ENCODE data around the gene DMAP1.
"Not testable (repeated sequence)": the region's sequence is repeated elsewhere in the genome, so short reads cannot be mapped to it uniquely, and the experiment has no call there.

Gene DMAP1, protein sequence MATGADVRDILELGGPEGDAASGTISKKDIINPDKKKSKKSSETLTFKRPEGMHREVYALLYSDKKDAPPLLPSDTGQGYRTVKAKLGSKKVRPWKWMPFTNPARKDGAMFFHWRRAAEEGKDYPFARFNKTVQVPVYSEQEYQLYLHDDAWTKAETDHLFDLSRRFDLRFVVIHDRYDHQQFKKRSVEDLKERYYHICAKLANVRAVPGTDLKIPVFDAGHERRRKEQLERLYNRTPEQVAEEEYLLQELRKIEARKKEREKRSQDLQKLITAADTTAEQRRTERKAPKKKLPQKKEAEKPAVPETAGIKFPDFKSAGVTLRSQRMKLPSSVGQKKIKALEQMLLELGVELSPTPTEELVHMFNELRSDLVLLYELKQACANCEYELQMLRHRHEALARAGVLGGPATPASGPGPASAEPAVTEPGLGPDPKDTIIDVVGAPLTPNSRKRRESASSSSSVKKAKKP

DNA sequence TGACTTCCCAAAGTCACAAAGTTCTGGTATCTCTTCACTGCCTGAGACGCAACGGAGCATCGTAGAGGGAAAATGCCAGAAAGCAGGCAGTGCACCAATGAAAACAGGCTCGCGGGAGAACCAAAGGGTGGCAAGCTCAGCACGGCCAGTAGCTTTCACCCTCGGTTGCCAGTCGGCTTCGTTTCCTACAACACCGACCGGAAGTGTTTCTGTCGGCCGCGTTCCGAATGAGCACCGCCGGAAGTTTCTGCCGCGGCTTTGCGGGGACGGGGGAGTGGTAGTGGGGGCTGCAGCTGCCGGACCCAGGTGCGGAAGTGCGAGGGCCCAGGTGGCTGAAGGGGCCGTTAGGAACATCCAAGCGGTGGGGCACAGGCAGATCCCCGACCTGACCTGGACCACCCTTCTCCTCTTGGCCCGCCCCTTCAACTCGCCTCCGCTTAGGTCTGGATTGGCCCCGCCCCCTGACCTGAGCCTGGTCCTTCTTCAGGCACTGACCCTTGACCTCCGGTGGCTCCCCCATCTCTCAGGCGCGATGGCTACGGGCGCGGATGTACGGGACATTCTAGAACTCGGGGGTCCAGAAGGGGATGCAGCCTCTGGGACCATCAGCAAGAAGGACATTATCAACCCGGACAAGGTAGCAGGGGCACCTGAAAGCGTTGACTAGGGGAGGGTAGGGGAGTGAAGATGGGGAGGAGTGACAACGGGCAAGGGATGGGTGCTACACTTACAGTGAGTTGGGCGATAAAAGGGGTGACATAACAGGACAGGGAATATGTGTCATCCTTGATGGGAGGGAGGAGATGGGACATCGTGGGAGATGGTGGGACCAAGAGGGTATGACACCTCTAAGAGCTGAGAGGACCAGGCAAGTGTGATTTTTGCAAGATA is at the start of gene DMAP1:
Gene DMAP1, plus strand, starts transcription at position 250 of the 891 bp plus-strand sequence. Its CDS starts 283 bp downstream, at position 533.
- peak within 1 kb of the TSS; percentile 88 for H3K27ac Mint-ChIP-seq
- no peaks in the 10 kb centered on the region for H3K9me3 Mint-ChIP-seq
- peak within 1 kb of the TSS; percentile 91 for H3K4me3 Mint-ChIP-seq
- H3K4me1 Mint-ChIP-seq, result peaks cover 41% of the 10 kb centered on the region
- H3K27me3 Mint-ChIP-seq, result no peaks in the 10 kb centered on the region
- ATAC-seq, result peak; percentile 90
- peaks cover 20% of the 10 kb centered on the region for H3K36me3 Mint-ChIP-seq

DNA sequence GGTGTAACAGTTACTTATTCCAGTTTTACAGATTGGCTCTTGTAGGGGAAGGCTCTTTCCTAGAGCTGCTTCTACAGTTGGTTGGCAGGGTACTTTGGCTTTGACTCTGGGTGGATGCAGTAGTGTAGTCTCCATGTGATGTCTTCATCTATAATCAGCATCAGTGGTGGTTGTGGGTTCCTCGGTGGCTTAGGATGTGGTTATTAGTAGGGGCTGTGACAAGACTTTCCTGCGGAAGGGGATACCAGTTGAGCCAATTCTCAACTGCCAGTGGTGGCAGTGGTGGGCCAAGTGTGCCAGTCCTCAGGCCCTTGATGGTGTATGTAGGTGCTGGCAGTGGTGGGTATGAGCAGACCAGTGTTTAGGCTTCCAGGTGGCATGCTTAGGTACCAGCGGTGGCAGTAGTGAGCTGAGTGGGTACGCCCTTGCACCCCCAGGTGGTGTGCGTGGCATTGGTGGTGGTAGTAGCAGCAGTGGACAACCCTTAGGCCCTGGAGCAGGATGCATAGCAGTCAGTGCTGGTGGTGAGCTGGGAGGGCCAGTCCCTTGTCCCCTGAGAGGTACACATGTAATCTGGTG is 44.7 kb upstream of the DMAP1 start:
- H3K4me1 Mint-ChIP-seq, result no peaks in the 10 kb centered on the region
- no peak overlapping the region for H3K27ac Mint-ChIP-seq
- H3K27me3 Mint-ChIP-seq, result peaks cover 65% of the 10 kb centered on the region
- no peak overlapping the region for H3K4me3 Mint-ChIP-seq
- peaks cover 17% of the 10 kb centered on the region for H3K9me3 Mint-ChIP-seq
- ATAC-seq, result no peak
- peaks cover 5% of the 10 kb centered on the region for H3K36me3 Mint-ChIP-seq

DNA sequence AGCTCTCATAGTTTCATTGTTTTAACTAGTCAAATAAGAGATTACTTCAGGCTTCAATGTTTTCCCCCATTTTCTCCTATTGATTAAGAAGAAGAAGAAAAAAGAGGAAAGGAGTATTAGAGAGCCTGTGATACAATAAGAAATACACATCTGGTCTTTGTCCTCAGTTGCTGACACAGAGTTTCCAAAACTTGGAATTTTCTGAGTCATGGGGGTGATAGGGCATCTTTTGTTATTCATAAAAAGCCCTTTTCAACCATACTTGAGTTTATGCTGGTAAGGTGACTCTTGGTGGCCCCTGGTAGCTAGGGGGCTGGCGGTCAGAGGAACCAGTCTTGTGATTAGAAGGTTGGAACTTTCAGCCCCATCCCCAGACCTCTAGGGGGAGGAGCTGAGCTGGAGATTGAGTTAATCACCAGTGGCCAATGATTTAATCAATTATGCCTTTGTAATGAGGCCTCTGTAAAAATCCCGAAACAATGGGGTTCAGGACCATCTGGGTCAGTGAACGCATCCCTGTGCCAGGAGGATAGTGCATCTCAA is 42.9 kb upstream of the DMAP1 start:
- Mint-ChIP-seq H3K36me3 (peaks cover 5% of the 10 kb centered on the region), H3K27ac (no peak overlapping the region), H3K4me3 (no peak overlapping the region), H3K4me1 (no peaks in the 10 kb centered on the region), H3K27me3 (peaks cover 71% of the 10 kb centered on the region), H3K9me3 (peaks cover 21% of the 10 kb centered on the region)
- ATAC-seq, result no peak

DNA sequence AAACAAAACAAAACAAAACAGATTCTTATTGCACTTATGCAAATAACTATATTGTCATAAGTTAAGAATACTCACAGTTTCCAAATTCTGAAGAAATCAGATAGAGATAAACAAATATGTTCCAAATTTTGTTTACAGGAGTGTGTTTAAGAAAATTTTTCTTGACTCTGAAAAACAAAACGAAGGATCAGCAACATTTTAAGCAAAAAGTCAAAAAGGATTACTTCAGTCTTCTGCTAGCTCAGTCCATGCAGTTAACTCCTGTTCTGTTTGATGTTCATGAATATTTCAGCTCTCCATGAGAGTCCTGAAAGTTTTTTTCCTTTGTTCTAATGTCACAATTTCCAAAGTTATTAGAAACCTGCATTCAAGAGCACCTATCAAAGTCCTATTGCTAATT is 38.6 kb upstream of the DMAP1 start:
- Mint-ChIP-seq H3K4me1 (no peaks in the 10 kb centered on the region), H3K36me3 (no peaks in the 10 kb centered on the region), H3K27ac (no peak overlapping the region), H3K27me3 (peaks cover 43% of the 10 kb centered on the region), H3K9me3 (peaks cover 4% of the 10 kb centered on the region), H3K4me3 (no peak overlapping the region)
- no peak for ATAC-seq

DNA sequence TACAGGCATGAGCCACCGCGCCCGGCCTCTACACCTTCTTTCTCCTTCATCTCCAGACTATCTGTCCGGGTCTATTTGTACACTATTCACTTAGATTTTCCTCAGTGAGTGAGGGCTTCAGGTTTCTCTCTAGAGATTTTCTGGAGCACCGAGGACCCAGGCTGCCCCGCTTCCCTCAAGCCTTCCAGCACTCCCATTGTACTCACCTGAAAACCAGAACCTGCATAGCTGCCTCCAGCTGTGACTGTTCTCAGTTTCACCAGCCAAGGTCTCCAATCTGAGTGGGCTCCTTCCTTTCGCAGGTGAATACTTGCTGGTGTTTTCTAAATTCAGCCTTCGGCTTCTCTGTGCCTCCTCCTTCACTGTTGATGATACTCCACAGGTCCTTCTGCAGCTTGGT is 12.9 kb upstream of the DMAP1 start:
- H3K9me3 Mint-ChIP-seq, result no peaks in the 10 kb centered on the region
- H3K36me3 Mint-ChIP-seq, result no peaks in the 10 kb centered on the region
- no peak overlapping the region for H3K4me3 Mint-ChIP-seq
- H3K27ac Mint-ChIP-seq, result no peak overlapping the region
- H3K4me1 Mint-ChIP-seq, result no peaks in the 10 kb centered on the region
- H3K27me3 Mint-ChIP-seq, result peaks cover 9% of the 10 kb centered on the region
- ATAC-seq, result no peak

DNA sequence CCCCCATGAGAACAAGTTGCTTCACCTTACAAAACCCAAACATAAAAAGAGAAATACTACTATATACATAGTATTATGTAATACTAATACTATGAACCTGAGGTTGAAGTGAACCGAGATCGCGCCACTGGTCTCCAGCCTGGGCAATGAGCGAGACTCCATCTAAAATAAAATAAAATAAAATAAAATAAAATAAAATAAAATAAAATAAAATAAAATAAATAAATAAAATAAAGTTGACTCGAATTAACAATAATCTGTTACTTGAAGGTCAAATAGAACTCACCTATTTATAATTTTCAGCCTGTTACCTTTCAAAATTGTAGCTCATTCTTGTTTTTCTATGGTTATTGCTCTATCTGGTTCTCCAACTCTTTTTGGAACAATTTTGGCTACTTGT is 6.7 kb upstream of the DMAP1 start:
- H3K27me3 Mint-ChIP-seq, H3K36me3 Mint-ChIP-seq, H3K9me3 Mint-ChIP-seq, H3K4me1 Mint-ChIP-seq, ATAC-seq, H3K4me3 Mint-ChIP-seq, H3K27ac Mint-ChIP-seq: not testable (repeated sequence)

DNA sequence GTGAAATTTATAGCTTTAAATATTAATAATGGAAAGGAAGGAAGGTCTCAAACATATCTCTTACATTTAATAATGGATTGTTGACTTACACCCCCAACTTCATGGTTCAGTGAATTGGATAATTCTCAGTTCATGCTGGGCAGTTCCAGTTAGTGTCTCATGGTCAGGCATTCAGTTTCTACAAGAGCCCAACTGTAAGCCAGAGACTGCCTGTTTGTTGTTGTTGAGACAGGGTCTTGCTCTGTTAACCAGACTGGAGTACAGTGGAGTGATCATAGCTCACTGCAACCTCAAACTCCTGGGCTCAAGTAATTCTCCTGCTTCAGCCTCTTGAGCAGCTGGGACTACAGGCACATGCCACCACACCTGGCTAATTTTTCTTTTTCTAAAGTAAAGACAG is 5.0 kb upstream of the DMAP1 start:
- no peak overlapping the region for H3K4me3 Mint-ChIP-seq
- no peaks in the 10 kb centered on the region for H3K27me3 Mint-ChIP-seq
- H3K36me3 Mint-ChIP-seq, result no peaks in the 10 kb centered on the region
- ATAC-seq, result no peak
- peaks cover 11% of the 10 kb centered on the region for H3K4me1 Mint-ChIP-seq
- no peaks in the 10 kb centered on the region for H3K9me3 Mint-ChIP-seq
- H3K27ac Mint-ChIP-seq, result no peak overlapping the region

DNA sequence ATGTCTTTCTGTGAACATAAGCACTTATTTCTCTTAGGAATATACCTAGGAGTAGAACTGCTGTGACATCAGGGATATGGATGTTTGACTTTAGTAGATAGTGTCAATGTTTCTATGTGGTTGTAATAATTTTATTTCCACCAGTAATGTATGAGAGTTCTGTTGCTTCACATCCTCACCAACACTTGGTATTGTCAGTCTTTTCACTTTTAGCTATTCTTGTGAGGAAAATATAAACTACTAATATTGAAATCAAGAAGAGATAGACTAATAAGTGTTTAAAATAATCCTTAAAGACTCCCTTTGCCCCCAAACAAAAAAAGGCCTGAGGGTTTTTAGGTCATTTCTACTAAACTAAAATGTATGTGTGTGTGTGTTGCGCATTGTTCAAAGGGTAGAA is 2.7 kb upstream of the DMAP1 start:
- Mint-ChIP-seq H3K4me3 (no peak overlapping the region), H3K27me3 (no peaks in the 10 kb centered on the region), H3K36me3 (peaks cover 6% of the 10 kb centered on the region), H3K27ac (no peak overlapping the region), H3K4me1 (peaks cover 32% of the 10 kb centered on the region), H3K9me3 (no peaks in the 10 kb centered on the region)
- no peak for ATAC-seq

DNA sequence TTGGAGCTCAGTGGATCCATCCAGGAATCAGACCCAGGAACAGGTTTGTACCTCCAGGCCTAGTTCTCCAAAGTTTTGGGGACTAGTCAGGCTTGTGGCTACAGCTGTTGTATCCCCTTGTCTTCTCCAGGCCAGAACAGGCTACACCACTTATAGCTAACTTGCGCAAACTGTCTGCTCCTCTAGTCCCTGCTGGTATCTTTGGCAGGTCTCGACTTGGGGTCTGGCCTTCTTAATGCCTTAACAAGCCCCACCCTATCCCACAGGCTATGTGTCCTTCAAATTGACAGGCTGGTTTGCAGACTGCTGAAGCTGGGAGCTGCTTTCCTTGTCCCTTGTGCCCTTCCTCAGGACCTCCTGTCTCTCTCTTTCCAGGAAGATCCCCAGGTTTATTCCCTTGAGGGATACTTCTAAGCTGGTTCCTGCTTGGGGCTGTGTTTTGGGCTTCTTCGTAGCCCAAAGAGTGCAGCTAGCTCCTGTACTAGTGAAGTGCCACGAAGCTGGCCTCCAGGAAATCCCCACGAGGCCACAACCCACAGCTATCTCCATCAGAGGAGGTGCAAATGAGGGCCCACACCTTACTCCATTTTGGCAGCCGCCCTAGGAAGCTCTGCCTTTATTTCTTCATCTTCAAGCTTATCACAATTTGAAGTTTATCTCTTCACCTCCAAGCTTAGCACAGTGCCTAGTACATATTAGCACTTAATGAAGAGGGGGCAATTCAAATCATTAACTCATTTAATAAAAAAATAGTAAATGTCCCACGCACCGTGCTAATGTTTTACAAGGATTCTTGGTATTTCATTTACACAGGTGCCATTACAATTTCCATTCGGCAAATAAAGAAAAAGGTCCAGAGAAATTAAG is 683 bp upstream of the DMAP1 start:
- Mint-ChIP-seq H3K27me3 (no peaks in the 10 kb centered on the region), H3K4me3 (peak overlapping the region; percentile 91), H3K27ac (peak overlapping the region; percentile 88), H3K4me1 (peaks cover 39% of the 10 kb centered on the region), H3K36me3 (peaks cover 18% of the 10 kb centered on the region), H3K9me3 (no peaks in the 10 kb centered on the region)
- ATAC-seq, result peak; percentile 55

DNA sequence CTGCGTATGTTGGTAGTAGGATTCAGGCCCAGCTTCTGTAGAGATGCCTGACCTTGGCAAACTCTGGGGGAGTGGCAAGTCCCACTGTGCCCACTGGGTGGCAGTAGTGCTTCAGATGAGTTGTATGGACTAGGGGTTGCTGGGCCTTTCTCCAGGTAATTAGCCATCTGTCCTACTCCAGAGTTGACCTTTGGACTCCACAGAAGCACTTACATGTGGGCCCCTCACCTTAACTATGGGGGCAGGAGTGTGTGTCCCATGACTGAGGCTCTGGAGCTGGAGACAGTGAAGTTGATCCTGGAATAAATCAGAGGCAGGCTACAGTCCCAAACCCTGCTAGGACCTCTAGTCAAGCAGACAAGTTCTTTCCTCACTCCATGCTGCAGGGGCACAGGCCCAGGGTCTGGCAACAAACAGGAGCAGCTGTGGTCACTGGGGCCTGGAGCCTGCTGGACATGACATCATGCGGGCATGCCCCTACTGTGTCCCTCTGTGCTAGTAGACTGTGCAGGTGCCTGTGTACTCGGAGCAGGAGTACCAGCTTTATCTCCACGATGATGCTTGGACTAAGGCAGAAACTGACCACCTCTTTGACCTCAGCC is 4.6 kb downstream of the DMAP1 start:
- peaks cover 34% of the 10 kb centered on the region for H3K36me3 Mint-ChIP-seq
- peak; percentile 52 for ATAC-seq
- no peak overlapping the region for H3K4me3 Mint-ChIP-seq
- H3K27me3 Mint-ChIP-seq, result no peaks in the 10 kb centered on the region
- peaks cover 41% of the 10 kb centered on the region for H3K4me1 Mint-ChIP-seq
- no peaks in the 10 kb centered on the region for H3K9me3 Mint-ChIP-seq
- H3K27ac Mint-ChIP-seq, result no peak overlapping the region

DNA sequence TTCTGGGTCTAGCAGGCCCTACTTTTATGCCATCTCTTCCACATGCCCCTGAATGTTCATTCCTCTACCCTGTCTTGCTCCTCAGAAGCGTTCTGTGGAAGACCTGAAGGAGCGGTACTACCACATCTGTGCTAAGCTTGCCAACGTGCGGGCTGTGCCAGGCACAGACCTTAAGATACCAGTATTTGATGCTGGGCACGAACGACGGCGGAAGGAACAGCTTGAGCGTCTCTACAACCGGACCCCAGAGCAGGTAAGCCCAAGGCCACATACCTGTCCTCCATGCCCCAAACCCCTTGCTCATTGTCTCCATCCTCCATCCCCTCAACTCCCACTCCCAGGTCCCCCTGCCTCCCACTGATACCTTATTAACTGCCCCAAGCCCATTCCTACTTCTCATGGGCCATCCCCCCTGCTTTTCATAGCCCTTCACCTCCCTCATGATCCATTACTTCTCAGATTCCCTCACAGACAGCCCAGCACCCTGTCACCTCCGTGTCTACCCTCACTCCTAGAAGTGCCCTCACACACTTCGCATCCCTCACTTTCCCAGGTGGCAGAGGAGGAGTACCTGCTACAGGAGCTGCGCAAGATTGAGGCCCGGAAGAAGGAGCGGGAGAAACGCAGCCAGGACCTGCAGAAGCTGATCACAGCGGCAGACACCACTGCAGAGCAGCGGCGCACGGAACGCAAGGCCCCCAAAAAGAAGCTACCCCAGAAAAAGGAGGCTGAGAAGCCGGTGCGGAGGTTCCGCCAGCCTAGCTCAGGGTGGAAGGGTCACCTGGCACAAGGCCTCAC is 5.4 kb downstream of the DMAP1 start:
- Mint-ChIP-seq H3K9me3 (no peaks in the 10 kb centered on the region), H3K4me1 (peaks cover 43% of the 10 kb centered on the region), H3K4me3 (no peak overlapping the region), H3K27me3 (no peaks in the 10 kb centered on the region), H3K36me3 (peaks cover 34% of the 10 kb centered on the region), H3K27ac (no peak overlapping the region)
- no peak for ATAC-seq

DNA sequence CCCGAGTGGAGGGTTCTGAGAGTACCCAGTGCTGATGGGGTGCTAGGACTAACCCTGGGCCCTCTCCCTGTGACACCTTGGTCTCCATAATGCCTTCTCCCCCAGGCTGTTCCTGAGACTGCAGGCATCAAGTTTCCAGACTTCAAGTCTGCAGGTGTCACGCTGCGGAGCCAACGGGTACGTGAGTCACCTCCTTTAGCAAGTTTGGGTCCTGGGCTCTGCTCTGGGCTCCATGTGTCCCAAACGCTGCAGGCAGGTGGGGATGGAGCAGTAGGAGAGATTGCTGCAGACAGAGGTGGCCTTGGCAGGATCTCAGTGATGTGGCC is 6.0 kb downstream of the DMAP1 start:
- Mint-ChIP-seq H3K27me3 (no peaks in the 10 kb centered on the region), H3K9me3 (no peaks in the 10 kb centered on the region), H3K4me3 (no peak overlapping the region), H3K4me1 (peaks cover 42% of the 10 kb centered on the region), H3K27ac (no peak overlapping the region), H3K36me3 (peaks cover 34% of the 10 kb centered on the region)
- no peak for ATAC-seq

DNA sequence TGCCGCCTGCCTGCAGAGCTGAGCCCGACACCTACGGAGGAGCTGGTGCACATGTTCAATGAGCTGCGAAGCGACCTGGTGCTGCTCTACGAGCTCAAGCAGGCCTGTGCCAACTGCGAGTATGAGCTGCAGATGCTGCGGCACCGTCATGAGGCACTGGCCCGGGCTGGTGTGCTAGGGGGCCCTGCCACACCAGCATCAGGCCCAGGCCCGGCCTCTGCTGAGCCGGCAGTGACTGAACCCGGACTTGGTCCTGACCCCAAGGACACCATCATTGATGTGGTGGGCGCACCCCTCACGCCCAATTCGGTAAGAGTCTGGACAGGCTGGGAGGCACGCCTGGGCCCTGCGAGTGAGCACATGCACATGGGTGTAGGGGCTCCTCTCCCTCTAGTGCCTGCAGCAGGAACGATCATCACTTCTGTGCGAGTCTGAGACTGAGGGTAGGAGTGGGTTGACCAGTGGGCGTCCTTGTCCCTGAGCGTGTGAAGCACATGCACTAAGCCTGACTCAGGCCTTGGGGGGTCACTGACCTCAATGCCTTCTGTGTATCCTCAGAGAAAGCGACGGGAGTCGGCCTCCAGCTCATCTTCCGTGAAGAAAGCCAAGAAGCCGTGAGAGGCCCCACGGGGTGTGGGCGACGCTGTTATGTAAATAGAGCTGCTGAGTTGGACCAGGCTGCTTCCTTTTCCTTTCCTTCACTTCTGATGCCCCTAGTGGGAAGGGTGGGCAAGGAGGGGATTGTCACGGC is 6.9 kb downstream of the DMAP1 start:
- peak overlapping the region; percentile 45 for H3K27ac Mint-ChIP-seq
- H3K4me3 Mint-ChIP-seq, result no peak overlapping the region
- H3K9me3 Mint-ChIP-seq, result no peaks in the 10 kb centered on the region
- ATAC-seq, result no peak
- no peaks in the 10 kb centered on the region for H3K27me3 Mint-ChIP-seq
- H3K4me1 Mint-ChIP-seq, result peaks cover 33% of the 10 kb centered on the region
- peaks cover 32% of the 10 kb centered on the region for H3K36me3 Mint-ChIP-seq
